Stimulated activated CD8-positive, alpha-beta memory T cell treated with anti-CD3 and anti-CD28 coated beads, Interleukin-7, amount 100 ng/mL, for 24 hours (primary cell): ENCODE data around the gene SPATA31C1.
"Not testable (repeated sequence)": the region's sequence is repeated elsewhere in the genome, so short reads cannot be mapped to it uniquely, and the experiment has no call there.

Source experiments
- DNase-seq: peaks from one replicate; pipeline ENCODE4 v3.0.0-alpha.2; 2020; ENCODE audit warnings: low read depth

Gene SPATA31C1

DNA sequence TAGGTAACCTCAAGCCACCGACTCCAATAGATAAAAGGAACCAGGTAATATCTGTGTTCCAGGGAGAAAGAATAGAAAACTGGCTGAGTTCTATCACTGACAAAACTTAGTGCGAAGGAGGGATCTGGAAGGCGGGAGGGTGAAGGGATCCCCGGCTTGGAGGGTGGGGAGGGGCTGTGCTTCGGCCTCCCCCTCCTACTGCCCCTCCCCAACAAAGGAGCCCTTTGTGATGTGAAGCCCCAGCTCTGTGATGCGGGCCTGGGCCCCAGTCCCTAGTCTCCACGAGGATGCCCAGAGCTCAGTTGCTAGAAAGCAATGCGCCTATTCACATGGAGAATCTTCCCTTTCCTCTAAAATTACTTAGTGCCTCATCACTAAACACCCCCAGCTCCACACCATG lies at the start of gene SPATA31C1:
SPATA31C1 (plus strand) TSS at position 301 of the 400 bp plus-strand sequence.
- DNase-seq: not testable (repeated sequence)

DNA sequence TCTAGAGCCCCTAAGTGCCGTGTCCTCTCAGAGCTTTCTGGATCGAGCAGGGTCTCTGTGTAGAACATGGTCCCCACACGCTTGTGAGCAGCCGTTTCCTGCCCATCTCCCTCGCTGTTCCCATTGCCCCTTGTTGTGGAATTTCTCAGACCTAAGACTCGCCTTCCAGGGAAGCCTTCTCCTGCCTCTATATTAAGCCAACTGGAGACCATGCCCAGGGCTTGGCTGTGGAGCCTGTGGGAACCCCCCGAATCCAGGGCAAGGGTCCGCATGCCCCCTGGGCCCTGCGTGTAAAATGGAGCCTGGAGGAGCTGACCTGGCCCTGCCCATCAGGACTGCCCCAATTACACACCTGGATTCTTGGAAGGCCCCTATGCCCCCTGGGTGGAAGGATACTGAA lies 49.6 kb upstream of the SPATA31C1 start:
- no peak for DNase-seq

DNA sequence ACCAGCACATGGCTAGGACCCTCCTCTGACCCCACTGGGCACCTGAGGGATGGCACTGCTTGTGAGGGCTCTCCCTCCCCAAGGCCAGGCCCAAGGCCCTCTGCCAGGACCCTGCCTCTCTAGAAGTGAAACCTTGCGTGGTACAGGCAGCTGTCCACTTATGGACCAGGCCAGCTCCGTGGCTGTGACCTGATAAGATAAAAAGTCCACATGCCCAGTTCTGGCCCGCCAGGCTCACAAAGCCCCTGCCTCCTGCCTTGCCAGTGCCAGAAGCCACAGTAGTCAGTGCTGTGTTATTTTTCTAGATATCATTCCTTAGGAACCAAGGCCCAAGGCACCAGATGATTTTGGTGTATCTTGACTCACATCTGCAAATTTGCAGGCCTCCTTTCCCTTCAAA lies 49.1 kb upstream of the SPATA31C1 start:
- no peak for DNase-seq

DNA sequence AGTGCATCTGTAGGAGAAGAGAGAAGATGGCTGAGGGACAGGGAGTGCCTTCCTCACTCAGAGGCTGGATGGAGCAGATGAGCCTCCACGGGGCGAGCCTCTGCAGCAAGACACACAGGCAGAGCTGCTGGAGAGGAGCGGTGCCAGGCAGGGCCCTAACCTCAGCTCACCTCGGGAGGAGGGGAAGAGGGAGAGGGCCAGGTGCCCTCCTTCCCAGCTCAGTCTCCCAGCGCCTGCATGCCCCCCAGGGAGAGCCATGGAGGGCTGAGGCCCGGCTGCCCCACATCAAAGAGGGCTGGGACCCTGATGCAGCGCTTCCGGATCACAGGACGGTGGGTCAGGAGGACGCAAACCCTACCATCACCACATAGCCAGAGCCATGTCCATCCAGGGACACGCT lies 48.7 kb upstream of the SPATA31C1 start:
- DNase-seq: no peak

DNA sequence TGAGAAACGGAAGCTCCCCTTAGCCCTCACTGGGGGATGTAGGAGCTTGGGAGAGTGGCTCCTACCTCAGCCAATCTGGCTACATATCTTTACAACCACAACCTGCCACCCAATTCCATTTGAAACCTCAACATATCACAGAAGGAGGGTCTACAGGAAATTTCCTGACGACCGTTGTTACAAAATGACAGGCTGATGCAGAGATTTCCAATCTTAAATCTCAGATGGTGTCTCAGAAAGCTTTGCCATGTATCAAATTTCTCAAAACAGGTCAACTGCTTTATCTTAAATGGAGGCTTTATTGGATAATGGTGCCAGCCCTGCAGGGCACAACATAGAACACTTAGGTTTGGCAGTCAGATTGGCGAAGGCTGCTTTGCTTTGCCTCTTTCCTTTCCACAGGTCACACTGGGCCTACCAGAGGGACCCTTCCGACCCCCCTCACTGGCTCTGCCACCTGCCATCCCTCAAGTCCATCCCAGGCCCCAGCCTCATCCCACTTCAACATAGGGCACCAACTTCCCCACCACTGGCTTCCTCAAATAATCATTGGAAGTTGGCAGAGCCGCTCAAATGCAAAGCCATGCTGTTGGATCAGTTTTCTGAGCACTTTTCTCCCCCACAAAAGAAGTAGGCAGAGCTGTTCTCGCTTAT lies 46.2 kb upstream of the SPATA31C1 start:
- DNase-seq: no peak

DNA sequence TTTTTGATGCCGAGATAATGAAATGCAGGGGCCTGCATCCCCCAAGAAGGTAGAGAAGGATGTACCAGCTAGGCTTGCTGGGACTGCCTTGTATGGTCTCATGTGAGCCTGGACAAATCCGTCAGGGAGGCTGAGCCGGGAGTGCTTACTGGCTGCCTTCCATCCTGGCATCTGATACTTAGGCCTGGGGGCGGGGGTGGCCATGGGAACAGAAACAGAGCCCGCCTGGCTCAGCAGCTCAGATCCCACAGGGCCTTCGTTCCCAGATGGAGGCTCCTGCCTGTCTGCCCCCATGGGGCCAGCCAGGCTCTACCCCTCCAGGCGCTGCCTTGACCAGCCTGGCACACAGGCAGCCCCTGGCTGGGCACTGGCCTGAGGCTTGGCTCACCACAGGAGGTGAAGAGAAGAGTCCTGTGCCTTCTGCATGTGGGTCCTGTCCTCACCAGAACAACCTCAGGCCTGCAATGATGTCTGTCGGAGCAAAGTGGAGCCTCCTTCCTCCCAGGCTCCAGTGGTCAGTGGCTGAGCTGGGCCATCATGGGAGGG lies 45.6 kb upstream of the SPATA31C1 start:
- no peak for DNase-seq

DNA sequence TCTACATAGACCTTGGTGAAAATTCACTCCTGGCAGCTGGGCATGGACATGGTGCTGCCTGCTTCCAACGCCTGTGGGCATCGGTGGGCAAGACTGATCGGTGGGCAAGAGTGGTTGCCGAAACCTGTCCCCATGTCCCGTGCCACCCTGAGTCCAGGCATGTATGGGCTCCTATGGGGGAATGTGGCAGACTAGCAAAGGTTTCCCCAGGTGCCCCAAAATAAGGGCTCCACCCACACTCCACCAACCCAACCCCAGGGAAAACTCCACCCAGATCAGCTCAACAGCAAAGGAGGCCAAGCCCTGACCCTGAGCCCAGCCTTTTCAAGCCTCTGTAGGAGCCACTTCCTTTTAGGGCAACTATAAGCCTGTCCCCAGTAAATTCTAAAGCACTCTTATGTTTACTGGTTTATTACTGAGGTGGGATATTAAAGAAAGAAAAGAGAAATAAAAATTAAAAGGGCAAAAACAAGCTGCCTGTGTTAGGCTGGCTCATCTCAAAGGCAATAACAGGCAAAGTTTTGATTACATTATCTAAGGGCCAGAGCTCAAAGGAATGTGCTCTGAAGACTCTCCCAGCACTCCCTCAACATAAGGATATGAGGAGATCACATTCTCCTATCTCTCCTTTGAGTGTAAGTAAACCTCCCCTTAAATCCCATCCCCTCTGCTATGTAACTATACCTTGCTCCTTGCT lies 44.0 kb upstream of the SPATA31C1 start:
- no peak for DNase-seq

DNA sequence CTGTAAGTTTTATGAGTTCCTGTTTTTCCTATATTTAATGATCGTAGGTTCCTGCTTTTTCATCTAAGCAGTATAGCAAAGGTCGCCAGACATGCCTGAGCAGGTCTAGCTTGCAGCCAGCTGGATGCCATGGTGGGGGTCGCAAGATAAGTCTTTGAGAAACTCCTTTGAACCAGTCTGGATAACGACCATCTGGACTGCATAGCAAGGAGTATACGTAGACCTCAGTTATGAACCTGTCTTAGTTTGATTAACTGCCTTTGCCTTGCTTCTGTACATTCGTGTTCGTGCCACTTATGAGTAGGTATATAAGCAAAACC lies 43.5 kb upstream of the SPATA31C1 start:
- DNase-seq: no peak

DNA sequence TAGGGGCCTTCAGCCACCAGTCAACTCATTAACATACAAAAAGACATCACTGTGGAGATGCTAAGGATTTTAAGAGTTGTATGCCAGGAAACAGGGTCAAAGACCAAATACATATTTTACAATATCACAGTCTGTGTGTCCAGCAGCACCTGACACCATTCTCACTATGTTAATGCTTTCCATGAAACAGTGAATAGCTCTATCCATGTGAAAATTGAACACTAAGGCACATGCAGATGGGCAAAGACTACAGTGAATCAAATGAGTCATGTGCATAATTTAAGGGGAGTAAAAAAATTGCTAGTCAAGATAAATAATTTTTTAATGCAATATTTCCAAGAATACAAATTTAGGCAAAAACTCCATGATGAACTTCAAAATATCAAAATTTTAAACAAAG lies 42.7 kb upstream of the SPATA31C1 start:
- DNase-seq: no peak

DNA sequence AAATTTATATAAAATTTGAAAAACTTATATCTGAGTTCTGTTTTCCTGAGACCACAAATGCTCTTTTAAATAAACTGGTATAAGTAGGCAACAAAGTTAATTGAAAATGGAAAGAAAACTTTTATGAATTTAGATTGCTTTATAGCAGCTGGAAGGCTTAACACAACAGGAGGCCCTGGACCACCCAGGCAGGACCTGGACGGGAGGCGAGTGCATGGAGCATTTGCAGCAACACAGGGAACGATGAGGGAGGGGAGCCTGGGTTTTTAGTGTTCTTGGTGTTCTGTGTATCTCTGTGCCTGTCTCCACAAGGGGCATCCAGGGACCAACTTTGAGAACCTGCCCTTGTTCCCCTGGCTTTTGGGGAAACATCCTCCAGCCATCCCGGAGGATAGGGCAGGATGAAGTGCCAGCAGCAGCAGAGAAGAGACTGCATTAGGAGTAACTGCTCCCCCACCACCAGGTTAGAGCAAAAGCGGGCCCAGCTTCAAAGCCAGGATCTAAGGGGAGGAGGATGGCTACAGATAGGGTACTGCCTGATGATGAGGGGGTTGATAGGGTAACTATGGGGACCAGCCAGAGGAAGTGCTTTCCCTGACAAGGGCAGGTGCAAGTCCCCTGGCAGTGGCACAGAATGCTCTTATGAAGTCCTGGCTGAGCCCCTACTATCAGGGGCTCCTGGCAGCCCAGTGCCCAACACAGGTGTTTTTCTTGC lies 41.8 kb upstream of the SPATA31C1 start:
- no peak for DNase-seq

DNA sequence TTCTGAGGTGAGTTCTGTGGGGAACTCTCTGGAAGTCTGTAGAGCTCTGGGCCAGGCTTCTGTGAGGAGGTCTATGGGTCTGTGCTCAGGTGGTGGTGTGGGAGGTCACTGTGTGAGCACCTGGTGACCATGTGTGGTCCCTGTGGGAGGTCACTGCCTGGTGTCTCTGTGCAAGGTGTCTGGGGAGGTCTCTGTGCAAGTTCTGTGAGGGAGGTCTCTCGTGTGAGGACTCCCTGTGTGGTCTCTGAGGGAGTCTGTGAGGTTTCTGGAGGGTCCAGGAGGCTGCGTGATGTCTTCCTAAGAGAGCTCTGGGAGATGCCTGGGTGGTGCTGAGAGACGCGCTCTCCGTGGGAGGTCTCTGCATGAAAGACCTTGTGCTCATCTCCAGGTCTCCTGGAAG lies 41.1 kb upstream of the SPATA31C1 start:
- no peak for DNase-seq

DNA sequence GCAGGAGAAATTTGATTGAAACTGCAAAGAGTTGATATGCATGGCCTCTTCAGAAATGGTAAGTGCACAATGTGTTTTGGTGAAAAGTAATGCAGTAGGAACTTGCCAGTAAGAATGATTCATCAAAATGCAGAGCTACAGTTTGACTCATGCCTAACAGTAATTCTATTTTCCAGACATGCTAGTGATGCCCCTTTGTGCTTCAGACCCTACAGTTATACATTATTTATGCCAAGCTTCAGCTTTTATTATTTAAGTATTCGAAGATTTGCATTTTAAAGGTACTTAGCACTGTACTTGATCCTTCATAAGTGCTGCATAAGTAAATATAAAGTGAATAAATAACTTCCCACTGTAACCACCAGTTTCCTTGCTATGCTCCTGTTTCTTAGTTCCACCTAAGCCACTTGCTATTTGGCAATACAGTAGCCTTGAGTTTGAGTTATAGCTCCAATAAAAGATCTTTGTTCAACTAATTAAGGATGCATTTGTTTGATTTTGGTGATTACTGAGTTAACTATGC lies 38.7 kb upstream of the SPATA31C1 start:
- DNase-seq: no peak

DNA sequence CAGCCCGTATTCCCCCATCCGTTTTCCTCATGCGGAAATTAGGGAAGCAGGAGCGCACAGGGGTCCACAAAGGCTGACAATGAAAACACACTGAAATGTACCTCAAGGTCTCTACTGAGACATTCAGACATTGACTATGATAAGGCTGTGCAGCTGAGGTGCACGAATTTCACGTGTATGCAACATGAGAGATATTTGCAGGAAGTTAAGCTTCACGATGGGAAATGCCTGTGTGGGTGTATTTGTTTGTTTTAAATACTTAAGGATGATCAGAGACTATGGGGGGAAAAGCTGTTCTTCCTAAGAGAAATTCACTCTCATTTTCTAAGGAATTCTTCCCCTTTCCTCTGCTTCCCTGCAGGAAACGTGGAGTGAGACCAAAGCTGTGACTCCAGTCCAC lies 37.6 kb upstream of the SPATA31C1 start:
- DNase-seq: no peak

DNA sequence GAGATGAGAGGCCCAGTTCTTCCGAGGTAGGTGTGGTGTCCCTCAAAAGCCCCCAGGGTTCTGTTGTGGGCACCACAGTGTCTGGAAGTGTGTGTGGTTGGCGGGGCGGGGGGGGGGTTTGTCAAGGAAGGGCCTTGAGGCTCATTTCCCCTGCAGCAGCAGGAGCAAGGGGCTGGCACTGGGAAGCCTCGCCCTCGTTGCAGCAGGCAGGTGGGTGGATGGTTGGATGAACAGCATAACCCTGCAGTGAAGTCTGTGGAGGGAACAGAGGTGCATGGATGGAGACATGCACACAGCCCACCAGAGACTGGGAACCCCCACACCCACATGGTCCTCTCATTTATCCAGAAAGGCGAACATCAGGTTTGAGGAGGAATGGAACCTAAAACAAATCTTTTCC lies 37.1 kb upstream of the SPATA31C1 start:
- no peak for DNase-seq

DNA sequence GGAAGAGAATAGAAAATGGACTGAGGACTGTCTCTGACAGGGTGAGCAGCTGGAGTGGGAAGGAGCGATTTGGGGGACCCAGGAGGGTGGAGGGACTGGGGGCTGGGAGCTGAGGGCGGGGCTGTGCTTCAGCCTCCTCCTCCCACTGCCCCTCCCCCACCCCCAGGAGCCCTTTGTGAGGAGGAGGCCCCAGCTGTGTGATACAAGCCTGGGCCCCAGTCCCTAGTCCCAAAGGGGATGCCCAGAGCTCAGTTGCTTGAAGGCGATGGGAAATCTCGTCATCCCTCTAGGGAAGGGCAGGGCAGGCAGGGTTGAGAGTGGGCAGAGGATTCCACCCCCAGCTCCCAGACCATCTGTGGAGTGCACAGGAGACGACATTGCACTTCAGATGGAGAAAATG lies 35.1 kb upstream of the SPATA31C1 start, which contains the start of gene SPATA31E1:
SPATA31E1 (plus strand) TSS at position 251 of the 400 bp plus-strand sequence; CDS start at position 266, 15 bp downstream.
- DNase-seq: no peak

DNA sequence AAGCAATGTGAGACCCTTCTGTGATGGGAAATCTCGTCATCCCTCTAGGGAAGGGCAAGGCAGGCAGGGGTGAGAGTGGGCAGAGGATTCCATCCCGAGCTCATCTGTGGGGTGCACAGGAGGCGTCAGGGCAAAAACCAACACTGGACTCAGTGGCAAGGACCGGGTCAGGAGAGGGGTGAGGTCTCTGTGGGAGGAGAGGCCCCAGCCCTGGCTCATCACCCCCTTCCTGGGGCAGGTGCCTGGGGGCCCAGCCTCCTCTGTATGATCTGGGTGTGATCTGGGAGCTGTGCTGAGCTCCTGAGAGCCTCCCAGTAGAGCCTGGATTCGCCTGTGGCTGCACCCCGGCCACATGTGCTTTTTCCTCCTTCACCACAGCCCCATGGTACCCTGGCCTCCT lies 34.5 kb upstream of the SPATA31C1 start:
- DNase-seq: no peak

DNA sequence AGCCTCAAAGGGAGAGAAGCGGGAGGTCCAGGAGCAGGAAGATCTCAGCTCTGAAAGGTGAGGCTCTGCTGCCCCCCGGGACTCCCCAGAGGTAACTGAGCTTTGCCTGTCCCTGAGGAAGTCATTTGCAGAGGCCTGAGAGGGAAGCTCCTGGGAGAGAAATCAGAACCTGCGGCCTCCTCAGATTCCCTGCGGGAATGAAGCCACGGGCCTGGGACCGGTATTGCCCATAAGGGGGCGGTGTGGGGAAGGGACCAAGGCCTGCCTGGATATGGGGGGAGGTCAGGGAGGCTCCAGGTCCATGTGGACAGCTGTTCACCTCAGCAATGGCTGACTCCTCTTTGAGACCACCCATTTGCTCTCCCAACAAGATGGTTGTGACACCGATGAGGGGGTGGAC lies 33.8 kb upstream of the SPATA31C1 start:
- no peak for DNase-seq

DNA sequence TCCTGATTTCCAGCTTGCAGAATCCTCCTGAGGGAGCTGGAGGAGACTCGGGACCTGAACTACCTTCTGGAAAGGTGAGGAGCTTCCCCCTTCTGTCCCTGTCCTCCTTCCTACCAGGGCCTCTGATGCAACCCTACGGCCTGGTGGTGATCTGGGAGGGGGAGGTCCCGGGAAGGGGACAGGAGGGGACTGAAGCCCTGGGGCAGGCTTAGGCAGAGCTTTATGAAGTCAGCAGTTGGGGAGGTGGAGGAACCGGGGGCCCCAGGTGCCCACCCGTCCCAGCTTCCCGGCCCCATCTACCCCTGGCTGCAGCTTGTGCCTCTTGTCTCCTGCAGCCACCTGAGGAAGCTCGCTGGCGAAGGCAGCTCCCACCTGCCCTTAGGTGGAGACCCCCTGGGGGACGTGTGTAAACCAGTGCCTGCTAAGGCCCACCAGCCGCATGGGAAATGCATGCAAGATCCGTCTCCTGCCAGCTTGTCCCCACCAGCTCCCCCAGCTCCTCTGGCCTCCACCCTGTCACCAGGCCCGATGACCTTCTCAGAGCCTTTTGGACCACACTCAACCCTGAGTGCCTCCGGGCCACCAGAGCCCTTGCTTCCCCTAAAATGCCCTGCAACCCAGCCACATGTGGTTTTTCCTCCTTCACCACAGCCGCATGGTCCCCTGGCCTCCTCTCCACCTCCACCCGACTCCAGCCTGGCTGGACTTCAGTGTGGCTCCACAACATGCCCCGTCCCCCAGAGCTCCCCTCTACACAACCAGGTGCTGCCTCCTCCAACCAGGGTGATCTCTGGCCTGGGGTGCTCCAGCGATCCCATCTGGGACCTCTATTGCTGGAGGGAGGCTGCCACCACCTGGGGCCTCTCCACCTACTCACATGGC lies 32.9 kb upstream of the SPATA31C1 start:
- DNase-seq: no peak

DNA sequence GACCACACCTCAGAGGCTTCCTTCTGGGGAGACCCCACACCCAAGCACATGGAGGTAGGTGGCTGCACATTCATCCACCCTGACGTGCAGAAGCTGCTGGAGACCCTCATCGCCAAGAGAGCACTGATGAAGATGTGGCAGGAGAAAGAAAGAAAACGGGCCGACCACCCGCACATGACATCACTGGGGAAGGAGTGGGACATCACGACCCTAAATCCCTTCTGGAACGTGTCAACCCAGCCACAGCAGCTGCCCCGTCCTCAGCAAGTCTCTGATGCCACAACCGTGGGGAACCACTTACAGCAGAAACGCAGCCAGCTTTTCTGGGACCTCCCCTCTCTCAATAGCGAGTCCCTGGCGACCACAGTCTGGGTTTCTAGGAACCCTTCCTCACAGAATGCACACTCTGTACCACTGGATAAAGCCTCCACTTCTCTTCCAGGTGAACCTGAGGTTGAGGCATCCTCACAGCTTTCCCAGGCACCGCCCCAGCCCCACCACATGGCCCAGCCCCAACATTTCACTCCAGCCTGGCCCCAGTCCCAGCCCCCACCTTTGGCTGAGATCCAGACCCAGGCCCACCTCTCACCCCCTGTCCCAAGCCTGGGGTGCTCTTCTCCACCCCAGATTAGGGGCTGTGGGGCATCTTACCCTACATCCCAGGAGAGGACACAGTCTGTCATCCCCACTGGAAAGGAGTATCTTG lies 32.1 kb upstream of the SPATA31C1 start:
- DNase-seq: no peak

DNA sequence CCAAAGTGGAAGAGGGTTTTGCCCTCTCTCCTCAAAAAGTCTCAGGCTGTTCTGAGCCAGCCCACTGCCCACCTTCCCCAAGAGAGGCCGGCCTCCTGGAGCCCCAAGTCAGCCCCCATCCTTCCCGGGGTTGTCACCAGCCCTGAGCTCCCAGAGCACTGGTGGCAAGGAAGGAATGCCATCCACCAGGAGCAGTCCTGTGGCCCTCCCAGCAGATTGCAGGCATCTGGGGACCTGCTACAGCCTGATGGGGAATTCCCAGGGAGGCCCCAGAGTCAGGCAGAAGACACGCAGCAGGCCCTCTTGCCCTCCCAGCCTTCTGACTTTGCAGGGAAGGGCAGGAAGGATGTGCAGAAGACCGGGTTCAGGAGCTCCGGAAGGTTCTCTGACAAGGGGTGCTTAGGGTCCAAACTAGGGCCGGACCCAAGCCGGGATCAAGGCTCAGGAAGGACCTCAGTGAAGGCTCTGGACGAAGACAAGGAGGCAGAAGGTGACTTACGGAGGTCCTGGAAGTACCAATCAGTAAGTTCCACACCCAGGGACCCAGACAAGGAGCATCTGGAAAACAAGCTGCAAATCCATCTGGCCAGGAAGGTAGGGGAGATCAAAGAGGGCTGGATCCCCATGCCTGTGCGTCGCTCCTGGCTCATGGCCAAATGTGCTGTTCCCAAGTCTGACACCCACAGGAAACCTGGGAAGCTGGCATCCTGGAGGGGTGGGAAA lies 31.4 kb upstream of the SPATA31C1 start:
- no peak for DNase-seq
